GM20431 (cell line): ENCODE data around the gene ATP11A.

ENCODE experiments used
- in situ Hi-C: fragments of 300-500 bp; cut with MseI, MboI; formaldehyde crosslinking; loops from one replicate; pipeline ENCODE4 v1.15.0; 2020; ENCODE audit warnings: low sequenced_read_pairs; ENCODE audit not compliant: unreplicated experiment

The ATP11A gene

GRCh38 chr13:112735791-112736190 lies 46.0 kb downstream of the ATP11A start:
- in situ Hi-C loops = no loop called here

- in situ Hi-C loops = no loop called here
Measured at GRCh38 chr13:112737294-112737693, 47.5 kb downstream of the ATP11A start.

GRCh38 chr13:112738606-112739005 lies 48.8 kb downstream of the ATP11A start:
- in situ Hi-C loops = no loop called here

GRCh38 chr13:112740502-112741131 lies 50.8 kb downstream of the ATP11A start:
- in situ Hi-C loops = no loop called here

GRCh38 chr13:112741185-112741755 lies 51.4 kb downstream of the ATP11A start:
- in situ Hi-C loops = no loop called here

GRCh38 chr13:112741835-112742570 lies 52.2 kb downstream of the ATP11A start:
- in situ Hi-C loops = no loop called here

GRCh38 chr13:112742583-112742982 lies 52.7 kb downstream of the ATP11A start:
- in situ Hi-C loops = no loop called here

GRCh38 chr13:112743451-112744167 lies 53.8 kb downstream of the ATP11A start:
- in situ Hi-C loops = no loop called here

- in situ Hi-C loops = no loop called here
Measured at GRCh38 chr13:112744168-112745021, 54.6 kb downstream of the ATP11A start.

GRCh38 chr13:112746044-112746443 lies 56.2 kb downstream of the ATP11A start:
- in situ Hi-C loops = no loop called here

GRCh38 chr13:112747256-112747655 lies 57.4 kb downstream of the ATP11A start:
- in situ Hi-C loops = no loop called here

- in situ Hi-C loops = no loop called here
Measured at GRCh38 chr13:112748947-112749735, 59.3 kb downstream of the ATP11A start.

GRCh38 chr13:112750570-112750969 lies 60.7 kb downstream of the ATP11A start:
- in situ Hi-C loops = no loop called here

GRCh38 chr13:112751617-112752016 lies 61.8 kb downstream of the ATP11A start:
- in situ Hi-C loops = no loop called here

GRCh38 chr13:112752211-112752610 lies 62.4 kb downstream of the ATP11A start:
- in situ Hi-C loops = no loop called here

GRCh38 chr13:112752711-112753541 lies 63.1 kb downstream of the ATP11A start:
- in situ Hi-C loops = no loop called here

GRCh38 chr13:112753833-112754232 lies 64.0 kb downstream of the ATP11A start:
- in situ Hi-C loops = no loop called here

- in situ Hi-C loops = no loop called here
Measured at GRCh38 chr13:112754281-112755025, 64.6 kb downstream of the ATP11A start.
